Measurements from ENCODE around the gene SRPK2.

The SRPK2 gene

GRCh38 chr7:105136221-105136620, 252.5 kb downstream of the SRPK2 start:
- no peaks in the 10 kb centered on the region for H3K27me3 ChIP-seq (ENCODE audit: low read depth)
- H3K9me3 ChIP-seq: no peaks in the 10 kb centered on the region
- no peak overlapping the region for H3K4me3 ChIP-seq
- no peaks in the 10 kb centered on the region for H3K4me1 ChIP-seq
- no peak for DNase-seq (ENCODE audit: low spot score in 2 of 2)
- in situ Hi-C loops (cut with MboI; ENCODE audit: low sequenced_read_pairs): no loop called here
- peaks cover 11% of the 10 kb centered on the region for H3K36me3 ChIP-seq (replicated peaks)

DNA sequence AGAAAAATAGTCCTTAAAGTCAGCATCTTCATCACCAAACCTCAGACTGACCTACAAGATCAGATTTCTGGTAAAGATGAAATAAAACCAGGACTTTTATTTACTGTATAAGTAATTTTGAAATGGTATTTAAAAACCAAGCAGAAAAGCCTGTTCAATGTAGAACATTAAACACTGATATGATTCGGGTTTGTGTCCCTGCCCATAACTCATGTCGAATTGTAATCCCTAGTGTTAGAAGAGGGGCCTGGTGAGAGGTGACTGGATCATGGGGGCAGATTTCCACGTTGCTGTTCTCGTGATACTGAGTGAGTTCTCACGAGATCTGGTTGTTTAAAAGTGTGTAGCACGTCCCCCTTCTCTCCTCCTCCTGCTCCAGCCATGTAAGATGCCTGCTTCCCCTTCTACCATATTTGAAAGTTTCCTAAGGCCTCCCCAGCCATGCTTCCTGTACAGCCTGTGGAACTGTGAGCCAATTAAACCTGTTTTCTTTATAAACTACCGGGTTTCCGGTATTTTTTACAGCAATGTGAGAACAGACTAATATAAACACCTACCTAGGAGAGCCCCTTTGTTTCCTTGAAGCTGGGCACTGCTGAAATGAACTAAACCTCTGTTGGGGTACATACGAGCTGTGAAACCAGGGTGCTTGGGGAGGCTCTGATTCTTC, 254.6 kb downstream of the SRPK2 start:
- no peak for DNase-seq (ENCODE audit: low spot score in 2 of 2)
- Histone ChIP-seq H3K27me3 (ENCODE audit: low read depth) (no peaks in the 10 kb centered on the region), H3K9me3 (no peaks in the 10 kb centered on the region), H3K4me3 (no peak overlapping the region), H3K4me1 (no peaks in the 10 kb centered on the region), H3K36me3 (replicated peaks) (peaks cover 8% of the 10 kb centered on the region)
- in situ Hi-C loops (cut with MboI; ENCODE audit: low sequenced_read_pairs): no loop called here

- H3K4me1 ChIP-seq: no peaks in the 10 kb centered on the region
- H3K27me3 ChIP-seq (ENCODE audit: low read depth): no peaks in the 10 kb centered on the region
- H3K9me3 ChIP-seq: no peaks in the 10 kb centered on the region
- H3K36me3 ChIP-seq (replicated peaks): peaks cover 8% of the 10 kb centered on the region
- no peak for DNase-seq (ENCODE audit: low spot score in 2 of 2)
- in situ Hi-C loops (cut with MboI; ENCODE audit: low sequenced_read_pairs): no loop called here
- H3K4me3 ChIP-seq: no peak overlapping the region
These were observed 255.4 kb downstream of the SRPK2 start for GRCh38 chr7:105133358-105133757.

GRCh38 chr7:105132835-105133234, 255.9 kb downstream of the SRPK2 start:
- Histone ChIP-seq H3K4me1 (no peaks in the 10 kb centered on the region), H3K9me3 (no peaks in the 10 kb centered on the region), H3K36me3 (replicated peaks) (peaks cover 8% of the 10 kb centered on the region), H3K4me3 (no peak overlapping the region), H3K27me3 (ENCODE audit: low read depth) (no peaks in the 10 kb centered on the region)
- no peak for DNase-seq (ENCODE audit: low spot score in 2 of 2)
- in situ Hi-C loops (cut with MboI; ENCODE audit: low sequenced_read_pairs): no loop called here

- DNase-seq (ENCODE audit: low spot score in 2 of 2): no peak
- Histone ChIP-seq H3K9me3 (no peaks in the 10 kb centered on the region), H3K4me1 (no peaks in the 10 kb centered on the region), H3K27me3 (ENCODE audit: low read depth) (no peaks in the 10 kb centered on the region), H3K4me3 (no peak overlapping the region), H3K36me3 (replicated peaks) (peaks cover 8% of the 10 kb centered on the region)
- in situ Hi-C loops (cut with MboI; ENCODE audit: low sequenced_read_pairs): no loop called here
These were observed 256.4 kb downstream of the SRPK2 start for GRCh38 chr7:105132335-105132734.

GRCh38 chr7:105131890-105132289, 256.8 kb downstream of the SRPK2 start:
- H3K4me1 ChIP-seq: no peaks in the 10 kb centered on the region
- no peaks in the 10 kb centered on the region for H3K27me3 ChIP-seq (ENCODE audit: low read depth)
- no peaks in the 10 kb centered on the region for H3K9me3 ChIP-seq
- in situ Hi-C loops (cut with MboI; ENCODE audit: low sequenced_read_pairs): no loop called here
- peaks cover 8% of the 10 kb centered on the region for H3K36me3 ChIP-seq (replicated peaks)
- no peak overlapping the region for H3K4me3 ChIP-seq
- DNase-seq (ENCODE audit: low spot score in 2 of 2): no peak

DNA sequence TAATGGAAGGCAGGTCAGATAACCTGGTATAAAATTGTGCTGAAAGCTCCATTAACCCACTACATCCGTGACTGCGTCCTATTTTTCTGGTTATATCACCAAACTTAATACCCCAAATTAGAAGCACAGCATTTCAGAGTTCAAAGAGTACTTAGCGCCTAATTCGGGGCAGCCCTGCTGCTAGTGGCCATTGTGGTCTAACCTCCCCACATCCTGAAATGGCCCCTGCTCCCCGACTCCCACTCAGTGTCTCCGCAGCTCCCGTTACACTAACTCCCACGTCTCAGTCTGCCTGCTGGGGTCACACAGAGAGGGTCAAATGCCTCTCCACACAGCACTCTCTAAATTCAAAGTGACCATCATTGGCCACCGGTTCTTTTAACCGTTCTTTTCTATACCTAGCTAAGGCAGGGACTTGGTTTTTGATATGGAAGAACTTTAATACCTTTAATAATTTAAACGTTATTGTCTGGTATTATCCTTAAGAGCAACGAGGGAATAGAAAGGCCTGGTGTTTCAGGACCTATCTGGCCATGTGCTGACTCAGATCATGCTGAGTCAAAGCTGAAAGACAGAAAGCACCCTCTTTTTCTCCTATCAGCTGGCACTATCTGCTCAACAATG, 257.6 kb downstream of the SRPK2 start:
- H3K9me3 ChIP-seq: no peaks in the 10 kb centered on the region

DNA sequence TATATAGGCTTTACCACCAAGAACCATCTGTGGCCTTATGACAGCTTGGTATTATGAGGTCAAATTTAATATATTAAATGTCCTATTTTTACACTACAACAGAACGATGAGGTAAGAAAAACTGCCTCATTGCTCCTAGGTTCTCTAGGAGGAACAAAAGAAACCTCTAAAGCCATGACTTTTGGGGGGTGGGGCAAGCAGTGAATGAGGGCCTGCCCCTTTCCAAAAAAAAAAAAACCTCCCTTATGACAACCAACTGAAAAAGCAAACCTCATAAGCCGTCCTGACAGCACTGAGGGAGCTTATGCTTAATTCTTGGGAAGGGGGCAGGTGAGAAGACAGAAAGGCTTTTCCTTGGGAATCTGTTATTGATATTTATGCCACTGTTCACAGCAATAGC, 258.1 kb downstream of the SRPK2 start:
- no peak for DNase-seq (ENCODE audit: low spot score in 2 of 2)
- Histone ChIP-seq H3K9me3 (no peaks in the 10 kb centered on the region), H3K27me3 (ENCODE audit: low read depth) (no peaks in the 10 kb centered on the region), H3K4me3 (no peak overlapping the region), H3K4me1 (no peaks in the 10 kb centered on the region), H3K36me3 (replicated peaks) (peaks cover 15% of the 10 kb centered on the region)
- in situ Hi-C loops (cut with MboI; ENCODE audit: low sequenced_read_pairs): no loop called here

More for the DNA sequence above, 257.6 kb downstream of the SRPK2 start:
- Histone ChIP-seq H3K36me3 (replicated peaks) (peaks cover 11% of the 10 kb centered on the region), H3K4me1 (no peaks in the 10 kb centered on the region), H3K27me3 (ENCODE audit: low read depth) (no peaks in the 10 kb centered on the region), H3K4me3 (no peak overlapping the region)
- DNase-seq (ENCODE audit: low spot score in 2 of 2): no peak
- in situ Hi-C loops (cut with MboI; ENCODE audit: low sequenced_read_pairs): no loop called here

DNA sequence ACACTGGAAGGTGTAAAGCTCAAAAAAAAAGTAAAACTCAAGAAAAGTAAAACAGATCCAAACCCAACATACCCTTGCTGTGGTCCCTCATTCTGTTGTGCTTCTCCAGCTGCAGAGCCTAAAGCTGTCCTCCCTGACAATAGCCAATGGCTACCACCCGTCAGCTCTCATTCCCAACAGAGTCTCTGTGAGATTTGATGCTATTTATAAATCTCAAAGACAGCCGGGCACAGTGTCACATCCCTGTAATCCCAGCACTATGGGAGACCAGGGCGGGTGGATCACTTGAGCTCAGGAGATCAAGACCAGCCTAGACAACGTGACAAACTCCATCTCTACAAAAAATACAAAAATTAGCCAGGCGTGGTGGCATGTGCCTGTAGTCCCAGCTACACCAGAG, 258.7 kb downstream of the SRPK2 start:
- H3K4me1 ChIP-seq: no peaks in the 10 kb centered on the region
- in situ Hi-C loops (cut with MboI; ENCODE audit: low sequenced_read_pairs): no loop called here
- DNase-seq (ENCODE audit: low spot score in 2 of 2): no peak
- H3K9me3 ChIP-seq: no peaks in the 10 kb centered on the region
- H3K4me3 ChIP-seq: no peak overlapping the region
- no peaks in the 10 kb centered on the region for H3K27me3 ChIP-seq (ENCODE audit: low read depth)
- H3K36me3 ChIP-seq (replicated peaks): peaks cover 20% of the 10 kb centered on the region

GRCh38 chr7:105127179-105127578, 261.5 kb downstream of the SRPK2 start:
- H3K4me3 ChIP-seq: no peak overlapping the region
- H3K4me1 ChIP-seq: no peaks in the 10 kb centered on the region
- no peak for DNase-seq (ENCODE audit: low spot score in 2 of 2)
- no peaks in the 10 kb centered on the region for H3K27me3 ChIP-seq (ENCODE audit: low read depth)
- peaks cover 16% of the 10 kb centered on the region for H3K36me3 ChIP-seq (replicated peaks)
- in situ Hi-C loops (cut with MboI; ENCODE audit: low sequenced_read_pairs): no loop called here
- no peaks in the 10 kb centered on the region for H3K9me3 ChIP-seq

- Histone ChIP-seq H3K27me3 (ENCODE audit: low read depth) (no peaks in the 10 kb centered on the region), H3K36me3 (replicated peaks) (peaks cover 15% of the 10 kb centered on the region), H3K9me3 (no peaks in the 10 kb centered on the region), H3K4me1 (no peaks in the 10 kb centered on the region), H3K4me3 (no peak overlapping the region)
- DNase-seq (ENCODE audit: low spot score in 2 of 2): no peak
- in situ Hi-C loops (cut with MboI; ENCODE audit: low sequenced_read_pairs): no loop called here
These were observed 262.2 kb downstream of the SRPK2 start for GRCh38 chr7:105126436-105126975.

DNA sequence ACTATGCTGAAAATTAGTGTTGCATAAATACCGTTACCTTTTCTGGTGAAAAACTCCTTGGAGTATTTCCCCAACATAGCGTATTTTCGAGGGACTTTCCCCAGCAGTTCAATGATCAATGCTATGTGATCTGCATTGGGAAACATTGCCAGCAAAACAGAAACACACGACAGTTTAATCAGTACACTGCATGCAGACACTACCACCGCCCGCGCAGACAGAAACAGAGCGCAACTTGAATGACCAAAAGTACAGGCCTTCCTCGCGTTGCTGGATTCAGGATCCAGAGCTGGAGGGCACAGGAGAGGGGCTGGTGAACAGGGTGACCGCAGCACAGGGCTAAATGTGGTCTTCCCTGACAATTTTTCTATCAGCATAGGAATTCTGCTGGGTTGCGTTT, 263.0 kb downstream of the SRPK2 start:
- no peak overlapping the region for H3K4me3 ChIP-seq
- no peaks in the 10 kb centered on the region for H3K4me1 ChIP-seq
- no peaks in the 10 kb centered on the region for H3K9me3 ChIP-seq
- H3K36me3 ChIP-seq (replicated peaks): peaks cover 15% of the 10 kb centered on the region
- H3K27me3 ChIP-seq (ENCODE audit: low read depth): no peaks in the 10 kb centered on the region
- DNase-seq (ENCODE audit: low spot score in 2 of 2): no peak
- in situ Hi-C loops (cut with MboI; ENCODE audit: low sequenced_read_pairs): no loop called here

DNA sequence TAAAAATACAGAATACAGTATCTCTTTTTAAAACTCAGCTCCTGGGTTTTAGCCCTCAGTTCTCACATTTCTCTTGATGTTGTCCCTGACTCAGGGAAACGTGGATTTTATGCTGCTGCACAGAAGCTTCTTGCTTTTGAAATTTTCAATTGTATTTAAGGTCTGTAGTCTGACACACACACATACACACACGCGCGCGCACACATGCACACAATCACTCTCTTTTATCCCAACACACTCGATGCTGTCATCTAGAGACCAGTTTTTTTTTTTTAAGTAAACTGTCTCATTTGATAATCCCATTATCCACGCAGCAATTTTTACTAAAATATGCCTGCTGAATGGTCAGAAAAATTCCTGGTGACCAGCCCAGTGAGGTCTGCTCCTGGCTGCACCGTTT, 266.1 kb downstream of the SRPK2 start:
- no peaks in the 10 kb centered on the region for H3K27me3 ChIP-seq (ENCODE audit: low read depth)
- H3K4me3 ChIP-seq: no peak overlapping the region
- in situ Hi-C loops (cut with MboI; ENCODE audit: low sequenced_read_pairs): no loop called here
- H3K36me3 ChIP-seq (replicated peaks): peaks cover 15% of the 10 kb centered on the region
- peaks cover 16% of the 10 kb centered on the region for H3K4me1 ChIP-seq
- H3K9me3 ChIP-seq: no peaks in the 10 kb centered on the region
- no peak for DNase-seq (ENCODE audit: low spot score in 2 of 2)
